Measurements from ENCODE around the gene CENPX. TPM values are rescaled to one million over a fixed set of nuclear protein-coding genes. Genes with fewer than 3 reads are reported as not detected.
A peak's percentile ranks its signal among the peaks of the same experiment; 100 is the strongest.

The CENPX gene
- total and polyA plus RNA-seq, 2 of the 13 experiments (the other 11 are each of a cell fraction or from before 2014, with no cell fraction given) = 92.7 to 170 TPM

DNA sequence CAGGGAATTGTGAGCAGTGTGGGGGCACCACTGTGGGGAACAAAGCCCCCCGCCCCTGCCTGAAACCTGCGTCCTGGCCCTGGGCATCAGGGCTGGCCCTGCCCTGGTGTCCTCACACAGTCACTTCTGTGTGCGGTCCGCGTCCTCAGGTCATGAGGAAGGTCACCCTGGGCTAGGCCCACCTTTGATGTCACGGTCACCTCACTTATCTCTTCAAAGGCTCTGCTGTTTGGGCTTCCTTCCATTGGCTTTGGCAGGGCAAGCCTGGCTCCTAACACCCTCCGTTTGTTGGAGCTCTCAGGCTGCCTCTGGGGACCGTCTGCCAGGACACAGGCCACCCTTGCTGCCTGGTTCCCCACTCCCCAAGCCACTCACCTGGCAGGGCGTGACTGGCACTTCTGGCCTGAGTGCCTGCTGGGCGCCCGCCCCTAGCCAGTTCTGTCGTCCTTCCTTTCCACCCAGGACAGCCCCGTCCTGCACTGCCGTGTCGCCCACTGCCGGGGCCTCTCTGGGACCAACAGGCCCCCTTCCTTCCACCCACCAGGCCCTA, 8.8 kb downstream of the CENPX start (continued):
- peak; percentile 49; the same call in 1 of the 2 replicates for TF ChIP-seq CREM (IDR thresholded peaks at IDR 0.05)
- no peak for TF ChIP-seq CREM (CRISPR knock-in tag; IDR thresholded peaks at IDR 0.05)
- TF ChIP-seq ZSCAN12 (CRISPR knock-in tag; IDR thresholded peaks at IDR 0.05) = no peak
- no peak for TF ChIP-seq CEBPB (IDR thresholded peaks at IDR 0.05; ENCODE audit: borderline replicate concordance, low read depth, low read length)
- 0 out of 2 replicates have a peak, but pooled peaks have one; percentile 20 for TF ChIP-seq GZF1 (CRISPR knock-in tag; IDR thresholded peaks at IDR 0.05)
- no peak for TF ChIP-seq PPARG (CRISPR knock-in tag; conservative IDR thresholded peaks at IDR 0.05)
- TF ChIP-seq ZNF101 (CRISPR knock-in tag; IDR thresholded peaks at IDR 0.05; ENCODE audit: borderline replicate concordance, low read depth) = no peak
- TF ChIP-seq ZNF432 (CRISPR knock-in tag; IDR thresholded peaks at IDR 0.05; ENCODE audit: borderline replicate concordance) = no peak
- no peak for TF ChIP-seq CREB3 (CRISPR knock-in tag; IDR thresholded peaks at IDR 0.05)
- TF ChIP-seq MEIS1 (CRISPR knock-in tag; IDR thresholded peaks at IDR 0.05; ENCODE audit: borderline replicate concordance) = no peak; the same call in 1 of the 2 replicates
- no peak for TF ChIP-seq ZNF543 (CRISPR knock-in tag; IDR thresholded peaks at IDR 0.05)
- no peak for TF ChIP-seq SNAI1 (CRISPR knock-in tag; IDR thresholded peaks at IDR 0.05; ENCODE audit: borderline replicate concordance)
- no peak for TF ChIP-seq IKZF4 (CRISPR knock-in tag; IDR thresholded peaks at IDR 0.05; ENCODE audit: borderline replicate concordance, low read depth, not compliant biosample characterization)
- TF ChIP-seq ZNF121 (CRISPR knock-in tag; IDR thresholded peaks at IDR 0.05) = peak; percentile 42; the same call in 1 of the 2 replicates
- no peak for TF ChIP-seq NAIF1 (CRISPR knock-in tag; IDR thresholded peaks at IDR 0.05; ENCODE audit: borderline replicate concordance)
- no peak for TF ChIP-seq MIXL1 (CRISPR knock-in tag; IDR thresholded peaks at IDR 0.05)
- no peak for TF ChIP-seq ZNF747 (CRISPR knock-in tag; IDR thresholded peaks at IDR 0.05; ENCODE audit: borderline replicate concordance)
- TF ChIP-seq, protein P1, sequence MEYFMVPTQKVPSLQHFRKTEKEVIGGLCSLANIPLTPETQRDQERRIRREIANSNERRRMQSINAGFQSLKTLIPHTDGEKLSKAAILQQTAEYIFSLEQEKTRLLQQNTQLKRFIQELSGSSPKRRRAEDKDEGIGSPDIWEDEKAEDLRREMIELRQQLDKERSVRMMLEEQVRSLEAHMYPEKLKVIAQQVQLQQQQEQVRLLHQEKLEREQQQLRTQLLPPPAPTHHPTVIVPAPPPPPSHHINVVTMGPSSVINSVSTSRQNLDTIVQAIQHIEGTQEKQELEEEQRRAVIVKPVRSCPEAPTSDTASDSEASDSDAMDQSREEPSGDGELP (IDR thresholded peaks at IDR 0.05; ENCODE audit: borderline replicate concordance, low read depth) = peak; percentile 32; the same call in 1 of the 2 replicates
- no peak for TF ChIP-seq ZNF770 (CRISPR knock-in tag; IDR thresholded peaks at IDR 0.05)
- no peak for TF ChIP-seq ZNF572 (CRISPR knock-in tag; IDR thresholded peaks at IDR 0.05)
- TF ChIP-seq ZNF724P (CRISPR knock-in tag; IDR thresholded peaks at IDR 0.05; ENCODE audit: borderline replicate concordance) = no peak
- TF ChIP-seq U2AF1 (optimal IDR thresholded peaks at IDR 0.05; ENCODE audit: low read depth, low read length) = no peak
- TF ChIP-seq NBN (conservative IDR thresholded peaks at IDR 0.05) = no peak
- TF ChIP-seq, protein P2, sequence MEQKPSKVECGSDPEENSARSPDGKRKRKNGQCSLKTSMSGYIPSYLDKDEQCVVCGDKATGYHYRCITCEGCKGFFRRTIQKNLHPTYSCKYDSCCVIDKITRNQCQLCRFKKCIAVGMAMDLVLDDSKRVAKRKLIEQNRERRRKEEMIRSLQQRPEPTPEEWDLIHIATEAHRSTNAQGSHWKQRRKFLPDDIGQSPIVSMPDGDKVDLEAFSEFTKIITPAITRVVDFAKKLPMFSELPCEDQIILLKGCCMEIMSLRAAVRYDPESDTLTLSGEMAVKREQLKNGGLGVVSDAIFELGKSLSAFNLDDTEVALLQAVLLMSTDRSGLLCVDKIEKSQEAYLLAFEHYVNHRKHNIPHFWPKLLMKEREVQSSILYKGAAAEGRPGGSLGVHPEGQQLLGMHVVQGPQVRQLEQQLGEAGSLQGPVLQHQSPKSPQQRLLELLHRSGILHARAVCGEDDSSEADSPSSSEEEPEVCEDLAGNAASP (CRISPR knock-in tag; IDR thresholded peaks at IDR 0.05; ENCODE audit: borderline replicate concordance) = peak; percentile 96; the same call in 1 of the 2 replicates
- TF ChIP-seq HOXA7 (CRISPR knock-in tag; IDR thresholded peaks at IDR 0.05) = no peak

Data from HepG2 (cell line).